ENCODE measurements around the gene SLC66A2.
"Not testable (repeated sequence)": the region's sequence is repeated elsewhere in the genome, so short reads cannot be mapped to it uniquely, and the experiment has no call there.

SLC66A2 gene

DNA sequence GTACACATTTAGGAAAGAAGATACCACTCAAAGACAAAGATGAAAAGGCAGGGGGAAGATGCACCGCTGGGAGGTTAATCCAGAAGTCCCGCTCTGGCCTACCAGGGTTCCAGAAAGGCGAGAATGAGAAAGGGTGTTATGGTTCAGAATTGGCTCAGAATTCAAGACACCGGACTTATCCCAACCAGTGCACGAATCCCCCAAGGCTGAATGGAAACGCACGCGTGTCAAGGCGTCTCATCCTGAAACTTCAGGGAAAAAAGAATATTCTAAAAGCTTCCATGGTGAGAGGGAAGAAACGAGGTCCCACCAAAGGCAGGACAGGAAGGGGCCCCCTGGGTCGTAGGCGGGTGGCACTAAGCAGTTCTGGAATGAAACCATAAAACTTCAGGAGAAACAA lies 71.9 kb downstream of the SLC66A2 start:
- no peak for DNase-seq (ENCODE audit: low read depth)

DNA sequence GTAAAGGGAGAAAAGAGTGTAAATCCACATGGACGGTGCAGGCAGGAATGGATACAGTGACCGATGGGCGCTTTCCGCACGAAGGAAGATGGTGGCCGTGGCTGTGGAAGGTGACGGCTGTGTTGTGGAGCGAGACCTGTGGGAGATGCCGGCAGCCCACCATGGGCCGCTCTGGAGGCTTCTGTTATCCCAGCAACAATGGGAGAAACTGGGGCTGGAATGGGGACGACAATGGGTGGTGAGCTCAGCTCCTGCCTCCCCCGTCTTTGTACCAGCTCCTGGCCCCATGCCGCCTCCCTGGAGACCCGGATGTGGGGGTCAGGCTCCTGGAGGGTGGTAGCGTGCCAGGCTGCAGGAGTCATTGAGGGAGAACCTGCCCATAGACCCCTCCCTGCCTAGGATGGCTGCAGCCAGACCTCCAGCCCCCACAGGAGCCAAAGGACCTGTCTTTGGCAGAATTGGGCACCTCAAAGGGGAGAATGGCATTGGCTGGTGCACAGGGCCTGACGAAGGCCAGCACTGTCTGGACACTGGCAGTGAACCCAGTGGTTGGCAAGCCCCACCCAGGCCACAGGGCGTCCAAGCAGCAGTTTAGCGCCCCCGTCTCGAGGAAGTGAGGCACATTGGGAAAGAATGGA lies 72.6 kb downstream of the SLC66A2 start:
- no peak for DNase-seq (ENCODE audit: low read depth)

GRCh38 chr18:79878246-79878645 lies 73.2 kb downstream of the SLC66A2 start:
- not testable (repeated sequence) for DNase-seq (ENCODE audit: low read depth)

DNA sequence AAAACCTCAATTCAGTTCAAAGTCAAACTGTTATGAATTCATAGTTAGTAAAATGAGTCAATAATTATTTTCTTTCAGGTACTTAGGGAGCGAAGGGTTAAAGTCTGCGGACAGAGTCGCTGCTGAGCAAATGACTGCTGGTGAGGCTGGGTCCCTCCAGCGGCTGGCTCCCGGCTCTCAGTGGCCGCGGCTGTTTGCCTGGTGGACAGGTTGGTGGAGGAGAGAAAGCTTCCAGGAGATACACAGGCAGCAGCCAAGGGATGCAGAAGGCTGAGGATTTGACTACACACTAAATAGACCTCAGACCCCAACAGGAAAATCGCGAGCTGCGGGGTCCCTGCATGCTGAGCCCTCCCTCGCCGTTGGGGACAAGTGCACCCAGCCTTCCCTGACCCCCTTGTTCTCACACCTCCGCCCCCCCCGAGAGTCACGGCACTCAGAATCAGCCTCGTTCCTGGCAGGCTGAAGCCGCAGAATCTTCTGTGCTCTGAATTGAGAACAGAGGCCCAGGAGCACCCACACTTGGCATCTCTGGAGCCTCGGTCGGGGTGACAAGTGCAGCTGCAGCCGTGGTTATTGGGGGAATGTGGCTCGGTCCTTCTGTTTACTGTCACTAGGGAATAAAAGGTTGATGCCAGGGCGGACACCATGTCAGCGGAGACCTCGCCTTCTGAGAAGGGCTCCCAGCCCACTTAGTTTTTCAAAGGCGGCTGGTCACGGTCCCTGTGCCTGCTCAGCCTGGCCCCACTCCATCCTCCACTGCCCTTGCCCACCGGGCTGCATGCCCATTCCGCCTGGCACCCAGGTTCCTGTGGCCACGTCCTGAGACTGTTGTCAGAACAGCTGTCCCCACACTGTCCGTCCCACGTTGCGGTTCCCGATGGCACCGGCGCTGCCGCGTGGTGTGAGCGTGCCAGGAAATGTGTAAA lies 74.0 kb downstream of the SLC66A2 start:
- no peak for DNase-seq (ENCODE audit: low read depth)

GRCh38 chr18:79876497-79876896 lies 75.0 kb downstream of the SLC66A2 start:
- DNase-seq (ENCODE audit: low read depth) = no peak

GRCh38 chr18:79875931-79876461 lies 75.5 kb downstream of the SLC66A2 start:
- DNase-seq (ENCODE audit: low read depth) = no peak

- no peak for DNase-seq (ENCODE audit: low read depth)
These were observed 75.9 kb downstream of the SLC66A2 start for GRCh38 chr18:79875531-79875919.

GRCh38 chr18:79874553-79875530 lies 76.6 kb downstream of the SLC66A2 start:
- DNase-seq (ENCODE audit: low read depth) = no peak

GRCh38 chr18:79873449-79874110 lies 77.9 kb downstream of the SLC66A2 start:
- DNase-seq (ENCODE audit: low read depth) = no peak

GRCh38 chr18:79872527-79873444 lies 78.7 kb downstream of the SLC66A2 start:
- no peak for DNase-seq (ENCODE audit: low read depth)

- DNase-seq (ENCODE audit: low read depth) = no peak
These were observed 79.9 kb downstream of the SLC66A2 start for GRCh38 chr18:79871481-79872091.

- DNase-seq (ENCODE audit: low read depth) = no peak
These were observed 80.4 kb downstream of the SLC66A2 start for GRCh38 chr18:79871026-79871390.

GRCh38 chr18:79870301-79871025 lies 81.0 kb downstream of the SLC66A2 start:
- DNase-seq (ENCODE audit: low read depth) = no peak

- DNase-seq (ENCODE audit: low read depth) = no peak
These were observed 81.7 kb downstream of the SLC66A2 start for GRCh38 chr18:79869591-79870300.

DNA sequence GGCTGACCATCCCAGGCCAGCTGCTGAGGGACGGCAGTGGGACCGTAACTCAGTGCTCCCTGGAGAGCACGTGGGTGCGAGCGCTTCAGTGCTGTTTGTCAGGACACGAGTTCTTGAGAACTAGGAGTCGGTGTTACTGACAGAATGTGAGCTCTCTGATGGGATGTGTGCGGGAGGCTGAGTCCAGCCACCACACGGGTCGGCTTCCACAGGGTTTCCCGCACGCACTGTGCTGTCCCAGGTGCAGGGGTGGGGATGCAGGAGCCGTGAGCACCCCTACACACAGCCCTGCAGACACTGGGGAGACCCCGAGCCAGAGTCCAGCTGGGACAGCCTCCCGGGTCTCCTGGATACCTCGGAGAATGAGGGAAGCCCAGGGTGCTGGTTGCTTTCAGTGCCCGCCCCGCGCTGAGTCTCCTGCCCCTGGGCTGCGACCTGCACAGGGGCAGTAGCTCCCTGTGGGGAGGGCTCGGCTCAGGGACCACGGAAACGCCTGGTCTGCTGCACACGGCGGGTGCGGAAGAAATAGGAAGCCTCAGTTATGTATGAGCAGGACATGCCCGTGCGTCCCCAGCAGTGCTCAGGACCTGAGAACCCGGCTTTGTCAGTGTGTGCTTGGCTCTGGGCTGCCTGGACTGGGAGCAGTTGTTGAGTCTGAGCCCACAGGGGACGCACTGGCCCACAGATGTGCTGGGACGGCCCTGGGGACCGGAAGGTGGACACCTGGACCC lies 82.5 kb downstream of the SLC66A2 start:
- no peak for DNase-seq (ENCODE audit: low read depth)

- no peak for DNase-seq (ENCODE audit: low read depth)
These were observed 83.2 kb downstream of the SLC66A2 start for GRCh38 chr18:79868168-79868784.

GRCh38 chr18:79867666-79868065 lies 83.8 kb downstream of the SLC66A2 start:
- no peak for DNase-seq (ENCODE audit: low read depth)

Data from activated T-helper 9 cell treated with anti-CD3 and anti-CD28 coated beads, Interleukin-2, amount 50 U/mL, for 16 hours (primary cell).